Neural cell (in vitro differentiated cells): Measurements from ENCODE around the gene TEX35. TPM values are rescaled to one million over a fixed set of nuclear protein-coding genes. Genes with fewer than 3 reads are reported as not detected.
"Not testable (repeated sequence)": the region's sequence is repeated elsewhere in the genome, so short reads cannot be mapped to it uniquely, and the experiment has no call there.

Experiments
- H2AFZ ChIP-seq: fragments of 200-600, 300-800 bp; sonication (generic), shearing (Covaris generic); 2 replicates; pipeline ENCODE4 v1.6.0; 2014; ENCODE audit warnings: low read depth, mild to moderate bottlenecking, antibody characterized with exemption, low read length, moderate library complexity
- H3F3A ChIP-seq: fragments of 200-600 bp; shearing (Covaris generic); 2 replicates; pipeline ENCODE4 v1.6.1; 2016; ENCODE audit warnings: mild to moderate bottlenecking, moderate library complexity, mixed read lengths, antibody characterized with exemption, low read length; ENCODE audit not compliant: insufficient read depth, poor library complexity, severe bottlenecking
- H3K27ac ChIP-seq: fragments of 200-600, 300-800 bp; sonication (generic), shearing (Covaris generic); 2 replicates; pipeline ENCODE4 v1.5.1; 2014; ENCODE audit warnings: mild to moderate bottlenecking, low read length, moderate library complexity
- H3K27me3 ChIP-seq: fragments of 300-800, 200-600 bp; sonication (generic), shearing (Covaris generic); 2 replicates; pipeline ENCODE4 v1.6.0; 2014; ENCODE audit warnings: mild to moderate bottlenecking, low read depth, low read length, moderate library complexity; ENCODE audit not compliant: insufficient read depth
- H3K36me3 ChIP-seq: fragments of 300-800, 200-600 bp; sonication (generic), shearing (Covaris generic); 2 replicates; pipeline ENCODE4 v1.5.1; 2014; ENCODE audit warnings: mild to moderate bottlenecking, antibody characterized with exemption, low read length, moderate library complexity; ENCODE audit not compliant: insufficient read depth
- H3K4me2 ChIP-seq: fragments of 300-800, 200-600 bp; sonication (generic), shearing (Covaris generic); 2 replicates; pipeline ENCODE4 v1.6.0; 2014; ENCODE audit warnings: mild to moderate bottlenecking, low read length
- H3K4me3 ChIP-seq: fragments of 300-800, 200-600 bp; sonication (generic), shearing (Covaris generic); 2 replicates; pipeline ENCODE4 v1.5.1; 2014; ENCODE audit warnings: mild to moderate bottlenecking, low read length, moderate library complexity
- H3K79me2 ChIP-seq: fragments of 200-600 bp; shearing (Covaris generic); replicated peaks from 2 replicates; pipeline ENCODE4 v1.6.0; 2014; ENCODE audit warnings: mild to moderate bottlenecking, low read length, moderate library complexity; ENCODE audit not compliant: insufficient read depth
- H3K9ac ChIP-seq: fragments of 300-800, 200-600 bp; sonication (generic), shearing (Covaris generic); 2 replicates; pipeline ENCODE4 v1.6.1; 2016; ENCODE audit warnings: mild to moderate bottlenecking, low read length, mixed read lengths
- H3K9me2 ChIP-seq: fragments of 200-600 bp; shearing (Covaris generic); 2 replicates; pipeline ENCODE4 v1.6.1; 2016; ENCODE audit warnings: mild to moderate bottlenecking, low read length, mixed read lengths; ENCODE audit not compliant: insufficient read depth
- H3K9me3 ChIP-seq: fragments of 200-600, 300-800 bp; sonication (generic), shearing (Covaris generic); 2 replicates; pipeline ENCODE4 v1.6.1; 2016; ENCODE audit warnings: mild to moderate bottlenecking, mixed run types, low read length, moderate library complexity, mixed read lengths
- H4K20me1 ChIP-seq: fragments of 200-600 bp; shearing (Covaris generic); 2 replicates; pipeline ENCODE4 v1.6.1; 2016; ENCODE audit warnings: mild to moderate bottlenecking, mixed run types; ENCODE audit not compliant: insufficient read depth
- EP300 ChIP-seq: fragments of 450-650 bp; conservative IDR thresholded peaks from 2 replicates; pipeline ENCODE4 v1.6.1; 2014; ENCODE audit warnings: antibody characterized with exemption, mild to moderate bottlenecking, moderate library complexity; ENCODE audit not compliant: poor library complexity, severe bottlenecking
- EZH2 ChIP-seq: fragments of 200-600, 300-800 bp; shearing (Covaris generic), sonication (generic); IDR thresholded peaks from 2 replicates; pipeline ENCODE4 v1.6.1; 2014; ENCODE audit warnings: antibody characterized with exemption, low read length, borderline replicate concordance, mild to moderate bottlenecking; ENCODE audit not compliant: insufficient read depth, poor library complexity, severe bottlenecking
- MXI1 ChIP-seq: fragments of 450-650 bp; conservative IDR thresholded peaks from 2 replicates; pipeline ENCODE4 v1.6.1; 2014; ENCODE audit warnings: antibody characterized with exemption, mild to moderate bottlenecking; ENCODE audit not compliant: poor library complexity, severe bottlenecking
- POLR2AphosphoS5 ChIP-seq: IDR thresholded peaks from 2 replicates; pipeline ENCODE4 v1.6.1; 2012
- RAD21 ChIP-seq: fragments of 450-650 bp; conservative IDR thresholded peaks from 2 replicates; pipeline ENCODE4 v1.6.1; 2014; ENCODE audit warnings: antibody characterized with exemption, mild to moderate bottlenecking, moderate library complexity
- SMC3 ChIP-seq: fragments of 450-650 bp; conservative IDR thresholded peaks from 2 replicates; pipeline ENCODE4 v1.6.1; 2014; ENCODE audit warnings: antibody characterized with exemption, mild to moderate bottlenecking, moderate library complexity; ENCODE audit not compliant: poor library complexity
- TAF1 ChIP-seq: IDR thresholded peaks from 2 replicates; pipeline ENCODE4 v1.6.1; 2012; ENCODE audit warnings: low read depth
- polyA plus RNA-seq: library from polyadenylated mRNA; depleted of rRNA; stranded (reverse); fragments of >200 nt; gene quantifications from 2 replicates; pipeline ENCODE4 v1.2.3, GENCODE V29; 2014
- TF ChIP-seq, protein P1 (sequence below): fragments of 450-650 bp; IDR thresholded peaks from 2 replicates; pipeline ENCODE4 v1.5.1; 2014; ENCODE audit warnings: antibody characterized with exemption, mild to moderate bottlenecking, moderate library complexity; ENCODE audit not compliant: poor library complexity, severe bottlenecking
- TF ChIP-seq, protein P2 (sequence below): IDR thresholded peaks from 2 replicates; pipeline ENCODE4 v1.6.1; 2012; ENCODE audit warnings: borderline replicate concordance

TEX35 gene
- polyA plus RNA-seq, 1 donor from 2014 or later: not detected

DNA sequence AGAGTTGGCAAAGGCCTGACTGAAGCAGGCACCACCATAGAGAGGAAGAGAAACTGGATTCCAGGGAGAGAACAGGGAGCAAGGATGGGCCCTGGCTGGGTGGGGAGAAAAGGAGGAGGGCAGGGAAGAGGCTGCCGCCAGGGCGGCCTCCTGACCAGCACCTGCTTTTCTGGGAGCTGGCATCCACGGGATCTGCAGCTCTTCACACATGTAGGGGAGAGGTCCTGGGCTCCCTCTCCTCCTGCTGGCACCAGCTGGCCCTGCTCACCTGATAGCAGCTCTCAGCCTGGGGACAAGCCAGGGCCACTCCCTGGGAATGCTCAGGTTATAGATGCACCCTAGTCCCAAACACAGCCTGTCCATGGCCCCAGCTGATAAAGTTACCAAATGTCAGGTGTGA, 39.9 kb downstream of the TEX35 start:
- H3F3A ChIP-seq: no peaks in the 10 kb centered on the region
- no peaks in the 10 kb centered on the region for H3K9me2 ChIP-seq
- H4K20me1 ChIP-seq: no peaks in the 10 kb centered on the region
- no peaks in the 10 kb centered on the region for H3K27me3 ChIP-seq
- H3K9ac ChIP-seq: no peak overlapping the region
- no peak overlapping the region for H2AFZ ChIP-seq
- H3K27ac ChIP-seq: no peak overlapping the region
- no peaks in the 10 kb centered on the region for H3K79me2 ChIP-seq
- no peak for TF ChIP-seq POLR2AphosphoS5
- TF ChIP-seq RAD21: no peak
- no peak for TF ChIP-seq EZH2
- TF ChIP-seq EP300: no peak
- no peak for TF ChIP-seq MXI1
- TF ChIP-seq, protein P1, sequence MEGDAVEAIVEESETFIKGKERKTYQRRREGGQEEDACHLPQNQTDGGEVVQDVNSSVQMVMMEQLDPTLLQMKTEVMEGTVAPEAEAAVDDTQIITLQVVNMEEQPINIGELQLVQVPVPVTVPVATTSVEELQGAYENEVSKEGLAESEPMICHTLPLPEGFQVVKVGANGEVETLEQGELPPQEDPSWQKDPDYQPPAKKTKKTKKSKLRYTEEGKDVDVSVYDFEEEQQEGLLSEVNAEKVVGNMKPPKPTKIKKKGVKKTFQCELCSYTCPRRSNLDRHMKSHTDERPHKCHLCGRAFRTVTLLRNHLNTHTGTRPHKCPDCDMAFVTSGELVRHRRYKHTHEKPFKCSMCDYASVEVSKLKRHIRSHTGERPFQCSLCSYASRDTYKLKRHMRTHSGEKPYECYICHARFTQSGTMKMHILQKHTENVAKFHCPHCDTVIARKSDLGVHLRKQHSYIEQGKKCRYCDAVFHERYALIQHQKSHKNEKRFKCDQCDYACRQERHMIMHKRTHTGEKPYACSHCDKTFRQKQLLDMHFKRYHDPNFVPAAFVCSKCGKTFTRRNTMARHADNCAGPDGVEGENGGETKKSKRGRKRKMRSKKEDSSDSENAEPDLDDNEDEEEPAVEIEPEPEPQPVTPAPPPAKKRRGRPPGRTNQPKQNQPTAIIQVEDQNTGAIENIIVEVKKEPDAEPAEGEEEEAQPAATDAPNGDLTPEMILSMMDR: no peak
- TF ChIP-seq, protein P2, sequence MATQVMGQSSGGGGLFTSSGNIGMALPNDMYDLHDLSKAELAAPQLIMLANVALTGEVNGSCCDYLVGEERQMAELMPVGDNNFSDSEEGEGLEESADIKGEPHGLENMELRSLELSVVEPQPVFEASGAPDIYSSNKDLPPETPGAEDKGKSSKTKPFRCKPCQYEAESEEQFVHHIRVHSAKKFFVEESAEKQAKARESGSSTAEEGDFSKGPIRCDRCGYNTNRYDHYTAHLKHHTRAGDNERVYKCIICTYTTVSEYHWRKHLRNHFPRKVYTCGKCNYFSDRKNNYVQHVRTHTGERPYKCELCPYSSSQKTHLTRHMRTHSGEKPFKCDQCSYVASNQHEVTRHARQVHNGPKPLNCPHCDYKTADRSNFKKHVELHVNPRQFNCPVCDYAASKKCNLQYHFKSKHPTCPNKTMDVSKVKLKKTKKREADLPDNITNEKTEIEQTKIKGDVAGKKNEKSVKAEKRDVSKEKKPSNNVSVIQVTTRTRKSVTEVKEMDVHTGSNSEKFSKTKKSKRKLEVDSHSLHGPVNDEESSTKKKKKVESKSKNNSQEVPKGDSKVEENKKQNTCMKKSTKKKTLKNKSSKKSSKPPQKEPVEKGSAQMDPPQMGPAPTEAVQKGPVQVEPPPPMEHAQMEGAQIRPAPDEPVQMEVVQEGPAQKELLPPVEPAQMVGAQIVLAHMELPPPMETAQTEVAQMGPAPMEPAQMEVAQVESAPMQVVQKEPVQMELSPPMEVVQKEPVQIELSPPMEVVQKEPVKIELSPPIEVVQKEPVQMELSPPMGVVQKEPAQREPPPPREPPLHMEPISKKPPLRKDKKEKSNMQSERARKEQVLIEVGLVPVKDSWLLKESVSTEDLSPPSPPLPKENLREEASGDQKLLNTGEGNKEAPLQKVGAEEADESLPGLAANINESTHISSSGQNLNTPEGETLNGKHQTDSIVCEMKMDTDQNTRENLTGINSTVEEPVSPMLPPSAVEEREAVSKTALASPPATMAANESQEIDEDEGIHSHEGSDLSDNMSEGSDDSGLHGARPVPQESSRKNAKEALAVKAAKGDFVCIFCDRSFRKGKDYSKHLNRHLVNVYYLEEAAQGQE: no peak
- no peak for TF ChIP-seq SMC3
- TF ChIP-seq TAF1: no peak
- no peak overlapping the region for H3K4me2 ChIP-seq
- H3K9me3 ChIP-seq: no peaks in the 10 kb centered on the region
- H3K36me3 ChIP-seq: no peaks in the 10 kb centered on the region
- H3K4me3 ChIP-seq: no peak overlapping the region

DNA sequence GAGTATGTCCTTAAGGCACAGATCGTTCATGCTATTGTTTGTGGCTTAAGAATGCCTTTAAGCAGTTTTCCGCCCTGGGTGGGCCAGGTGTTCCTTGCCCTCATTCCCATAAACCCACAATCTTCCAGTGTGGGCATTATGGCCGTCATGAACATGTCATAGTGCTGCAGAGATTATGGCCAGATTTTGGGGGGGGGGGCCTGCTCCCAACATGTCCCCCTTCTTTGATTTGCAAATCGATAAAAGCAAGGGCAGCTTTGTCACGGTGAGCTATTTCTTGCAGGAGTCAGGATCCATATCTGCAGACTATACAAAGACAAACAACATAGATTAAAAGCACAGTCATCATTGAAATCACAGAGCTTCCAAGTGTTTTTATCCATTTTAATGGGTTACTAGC, 41.4 kb downstream of the TEX35 start:
- H3K79me2 ChIP-seq, H3K4me3 ChIP-seq, H2AFZ ChIP-seq, H3F3A ChIP-seq, H3K9me2 ChIP-seq, H3K4me2 ChIP-seq, H3K36me3 ChIP-seq, H3K27ac ChIP-seq, H3K9ac ChIP-seq, H3K27me3 ChIP-seq, H4K20me1 ChIP-seq, H3K9me3 ChIP-seq: not testable (repeated sequence)

DNA sequence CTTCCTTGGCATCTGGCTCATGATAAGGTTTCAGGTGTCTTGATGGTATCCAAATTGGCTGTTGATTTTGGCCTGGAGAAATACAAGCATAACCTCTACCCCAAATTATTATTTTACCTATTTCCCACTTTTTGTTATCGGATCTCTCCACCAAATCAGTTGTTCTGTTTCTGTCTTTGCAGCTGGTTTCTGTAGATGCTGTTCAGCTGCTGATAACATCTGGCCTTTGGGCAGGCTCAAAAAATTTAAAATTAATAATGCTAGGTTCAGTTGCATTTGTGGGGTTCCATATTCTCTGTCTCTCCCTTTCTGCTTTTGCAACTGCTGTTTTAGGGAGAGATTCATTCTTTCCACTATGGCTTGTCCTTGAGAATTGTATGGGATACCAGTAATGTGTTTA, 42.7 kb downstream of the TEX35 start:
- not testable (repeated sequence) for H4K20me1 ChIP-seq, H3K36me3 ChIP-seq, H3F3A ChIP-seq, H3K4me2 ChIP-seq, H3K79me2 ChIP-seq, H3K9me3 ChIP-seq, H3K27ac ChIP-seq, H3K9me2 ChIP-seq, H3K4me3 ChIP-seq, H3K9ac ChIP-seq, H2AFZ ChIP-seq, H3K27me3 ChIP-seq

DNA sequence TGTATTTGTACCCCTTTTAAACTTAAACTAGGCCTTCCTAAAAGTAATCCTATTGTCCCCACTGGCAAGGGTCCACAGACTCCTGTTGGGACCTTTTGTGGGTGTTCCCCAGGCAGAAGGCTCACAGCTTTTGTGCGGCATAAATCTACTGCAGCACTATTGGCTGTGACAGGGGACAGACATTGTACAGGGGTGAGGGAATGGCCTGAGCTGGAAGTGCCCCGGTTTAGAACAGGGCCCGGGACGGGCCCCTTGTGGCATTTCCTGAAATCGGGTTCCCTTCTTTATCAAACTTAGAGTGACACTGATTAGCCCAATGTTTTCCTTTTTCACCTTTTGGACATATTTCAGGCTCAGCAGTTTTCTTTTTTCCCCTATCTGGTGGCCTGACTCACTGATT, 45.9 kb downstream of the TEX35 start:
- not testable (repeated sequence) for H3K4me2 ChIP-seq, H3K27ac ChIP-seq, H4K20me1 ChIP-seq, H3K36me3 ChIP-seq, H2AFZ ChIP-seq, H3K9me2 ChIP-seq, H3K9ac ChIP-seq, H3K4me3 ChIP-seq, H3K9me3 ChIP-seq, H3K27me3 ChIP-seq, H3F3A ChIP-seq, H3K79me2 ChIP-seq
